Gastroesophageal sphincter (tissue), 3 donors: Measurements from ENCODE around the gene CXCL1.

ENCODE experiments used
- POLR2A ChIP-seq, 2 donors: fragments of 450-650 bp; IDR thresholded peaks; one replicate each; pipeline ENCODE4 v1.6.1; 2017; ENCODE audit warnings: antibody characterized with exemption in 2 of 2, mild to moderate bottlenecking in 2 of 2, moderate library complexity in 1 of 2
- TF ChIP-seq, protein P1 (sequence below), 4 experiments: fragments of 200-600 bp in 2 of 4; fragments of 450-650 bp in 2 of 4; sonication (generic) in 1 of 4; IDR thresholded peaks; one replicate each; pipeline ENCODE4 v1.5.1; 2017 to 2019; ENCODE audit warnings: antibody characterized with exemption in 4 of 4, mild to moderate bottlenecking in 2 of 4, moderate library complexity in 2 of 4

DNA sequence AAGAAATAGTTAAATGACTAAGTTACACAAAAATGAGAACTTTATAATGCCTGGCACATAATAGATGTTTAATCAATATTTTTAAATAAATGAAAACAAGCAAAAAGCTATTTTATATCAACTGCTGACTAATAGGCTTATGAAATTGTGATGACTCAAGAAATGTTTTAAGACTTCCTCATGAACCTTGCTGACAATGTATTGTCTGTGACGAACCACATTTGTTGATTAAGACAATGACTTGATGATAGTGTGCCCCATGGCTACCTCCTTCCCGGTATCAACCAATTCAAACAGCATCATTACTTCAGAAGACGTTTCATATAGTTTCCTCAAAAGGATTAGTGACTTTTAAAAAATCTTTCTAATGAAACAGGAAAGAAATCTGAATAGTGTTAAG is 24.8 kb upstream of the CXCL1 start:
- TF ChIP-seq, protein P1, sequence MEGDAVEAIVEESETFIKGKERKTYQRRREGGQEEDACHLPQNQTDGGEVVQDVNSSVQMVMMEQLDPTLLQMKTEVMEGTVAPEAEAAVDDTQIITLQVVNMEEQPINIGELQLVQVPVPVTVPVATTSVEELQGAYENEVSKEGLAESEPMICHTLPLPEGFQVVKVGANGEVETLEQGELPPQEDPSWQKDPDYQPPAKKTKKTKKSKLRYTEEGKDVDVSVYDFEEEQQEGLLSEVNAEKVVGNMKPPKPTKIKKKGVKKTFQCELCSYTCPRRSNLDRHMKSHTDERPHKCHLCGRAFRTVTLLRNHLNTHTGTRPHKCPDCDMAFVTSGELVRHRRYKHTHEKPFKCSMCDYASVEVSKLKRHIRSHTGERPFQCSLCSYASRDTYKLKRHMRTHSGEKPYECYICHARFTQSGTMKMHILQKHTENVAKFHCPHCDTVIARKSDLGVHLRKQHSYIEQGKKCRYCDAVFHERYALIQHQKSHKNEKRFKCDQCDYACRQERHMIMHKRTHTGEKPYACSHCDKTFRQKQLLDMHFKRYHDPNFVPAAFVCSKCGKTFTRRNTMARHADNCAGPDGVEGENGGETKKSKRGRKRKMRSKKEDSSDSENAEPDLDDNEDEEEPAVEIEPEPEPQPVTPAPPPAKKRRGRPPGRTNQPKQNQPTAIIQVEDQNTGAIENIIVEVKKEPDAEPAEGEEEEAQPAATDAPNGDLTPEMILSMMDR (IDR thresholded peaks at IDR 0.05) = no peak
- no peak for TF ChIP-seq POLR2A (IDR thresholded peaks at IDR 0.05)
